ENCODE data around the gene TNFRSF18.

DNA sequence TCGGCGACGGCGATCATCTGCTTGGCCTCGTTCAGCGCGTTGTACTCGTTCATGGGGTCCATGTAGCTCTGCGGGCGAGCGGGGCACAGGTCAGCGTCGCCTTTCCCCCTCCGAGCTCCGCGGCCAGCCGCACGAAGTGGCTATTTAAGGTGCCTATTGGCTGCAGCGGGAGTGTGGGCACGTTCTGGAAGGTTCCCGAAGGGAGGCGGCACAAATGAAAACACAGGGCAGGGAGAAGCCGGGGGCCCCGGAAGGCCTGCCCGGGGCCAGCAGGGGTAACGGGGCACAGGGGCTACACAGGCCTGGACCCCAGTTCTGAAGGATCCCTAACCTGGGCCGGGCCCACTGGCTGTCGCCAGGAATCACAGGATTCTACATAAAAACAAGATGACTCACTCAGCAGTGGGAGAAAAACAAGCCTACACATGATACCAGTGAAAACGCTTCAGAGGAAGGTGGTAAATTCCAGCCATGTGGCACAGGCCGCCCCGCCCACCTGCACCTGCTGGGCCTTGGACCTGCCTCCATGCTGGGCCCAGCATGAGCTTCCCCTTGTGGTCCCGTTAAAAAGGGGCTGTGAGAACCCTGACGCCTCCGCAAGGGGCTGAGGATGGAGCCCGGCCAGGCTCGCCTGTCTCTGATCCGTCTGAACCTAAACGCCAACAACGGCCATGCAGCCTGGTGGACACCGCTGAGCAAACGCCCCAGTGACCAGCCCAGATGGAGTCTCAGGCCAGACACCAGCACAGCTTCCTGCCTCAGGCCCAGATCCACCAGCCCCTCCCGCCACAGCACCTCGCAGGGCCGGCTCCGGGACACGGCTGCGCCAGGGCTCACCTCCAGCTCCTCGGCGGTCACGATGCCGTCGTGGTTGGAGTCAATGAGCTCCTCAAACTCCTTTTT, 11.5 kb upstream of the TNFRSF18 start:
- TF ChIP-seq, protein P1, sequence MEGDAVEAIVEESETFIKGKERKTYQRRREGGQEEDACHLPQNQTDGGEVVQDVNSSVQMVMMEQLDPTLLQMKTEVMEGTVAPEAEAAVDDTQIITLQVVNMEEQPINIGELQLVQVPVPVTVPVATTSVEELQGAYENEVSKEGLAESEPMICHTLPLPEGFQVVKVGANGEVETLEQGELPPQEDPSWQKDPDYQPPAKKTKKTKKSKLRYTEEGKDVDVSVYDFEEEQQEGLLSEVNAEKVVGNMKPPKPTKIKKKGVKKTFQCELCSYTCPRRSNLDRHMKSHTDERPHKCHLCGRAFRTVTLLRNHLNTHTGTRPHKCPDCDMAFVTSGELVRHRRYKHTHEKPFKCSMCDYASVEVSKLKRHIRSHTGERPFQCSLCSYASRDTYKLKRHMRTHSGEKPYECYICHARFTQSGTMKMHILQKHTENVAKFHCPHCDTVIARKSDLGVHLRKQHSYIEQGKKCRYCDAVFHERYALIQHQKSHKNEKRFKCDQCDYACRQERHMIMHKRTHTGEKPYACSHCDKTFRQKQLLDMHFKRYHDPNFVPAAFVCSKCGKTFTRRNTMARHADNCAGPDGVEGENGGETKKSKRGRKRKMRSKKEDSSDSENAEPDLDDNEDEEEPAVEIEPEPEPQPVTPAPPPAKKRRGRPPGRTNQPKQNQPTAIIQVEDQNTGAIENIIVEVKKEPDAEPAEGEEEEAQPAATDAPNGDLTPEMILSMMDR (IDR thresholded peaks at IDR 0.05; ENCODE audit: insufficient read depth, low read length), result no peak
- TF ChIP-seq POLR2AphosphoS5 (IDR thresholded peaks at IDR 0.05; ENCODE audit: low read depth), result no peak
- TF ChIP-seq, protein P2, sequence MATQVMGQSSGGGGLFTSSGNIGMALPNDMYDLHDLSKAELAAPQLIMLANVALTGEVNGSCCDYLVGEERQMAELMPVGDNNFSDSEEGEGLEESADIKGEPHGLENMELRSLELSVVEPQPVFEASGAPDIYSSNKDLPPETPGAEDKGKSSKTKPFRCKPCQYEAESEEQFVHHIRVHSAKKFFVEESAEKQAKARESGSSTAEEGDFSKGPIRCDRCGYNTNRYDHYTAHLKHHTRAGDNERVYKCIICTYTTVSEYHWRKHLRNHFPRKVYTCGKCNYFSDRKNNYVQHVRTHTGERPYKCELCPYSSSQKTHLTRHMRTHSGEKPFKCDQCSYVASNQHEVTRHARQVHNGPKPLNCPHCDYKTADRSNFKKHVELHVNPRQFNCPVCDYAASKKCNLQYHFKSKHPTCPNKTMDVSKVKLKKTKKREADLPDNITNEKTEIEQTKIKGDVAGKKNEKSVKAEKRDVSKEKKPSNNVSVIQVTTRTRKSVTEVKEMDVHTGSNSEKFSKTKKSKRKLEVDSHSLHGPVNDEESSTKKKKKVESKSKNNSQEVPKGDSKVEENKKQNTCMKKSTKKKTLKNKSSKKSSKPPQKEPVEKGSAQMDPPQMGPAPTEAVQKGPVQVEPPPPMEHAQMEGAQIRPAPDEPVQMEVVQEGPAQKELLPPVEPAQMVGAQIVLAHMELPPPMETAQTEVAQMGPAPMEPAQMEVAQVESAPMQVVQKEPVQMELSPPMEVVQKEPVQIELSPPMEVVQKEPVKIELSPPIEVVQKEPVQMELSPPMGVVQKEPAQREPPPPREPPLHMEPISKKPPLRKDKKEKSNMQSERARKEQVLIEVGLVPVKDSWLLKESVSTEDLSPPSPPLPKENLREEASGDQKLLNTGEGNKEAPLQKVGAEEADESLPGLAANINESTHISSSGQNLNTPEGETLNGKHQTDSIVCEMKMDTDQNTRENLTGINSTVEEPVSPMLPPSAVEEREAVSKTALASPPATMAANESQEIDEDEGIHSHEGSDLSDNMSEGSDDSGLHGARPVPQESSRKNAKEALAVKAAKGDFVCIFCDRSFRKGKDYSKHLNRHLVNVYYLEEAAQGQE (IDR thresholded peaks at IDR 0.05; ENCODE audit: insufficient replicate concordance, low read depth), result no peak
- no peak for TF ChIP-seq GABPA (IDR thresholded peaks at IDR 0.05; ENCODE audit: low read depth)
- no peak for TF ChIP-seq SPI1 (IDR thresholded peaks at IDR 0.05; ENCODE audit: borderline replicate concordance, low read depth)
